ENCODE results near the gene TFCP2L1. TPM values are rescaled to one million over a fixed set of nuclear protein-coding genes. Genes with fewer than 3 reads are reported as not detected.

TFCP2L1 gene
- total RNA-seq, 1 donor from 2014 or later: 0.54 TPM

DNA sequence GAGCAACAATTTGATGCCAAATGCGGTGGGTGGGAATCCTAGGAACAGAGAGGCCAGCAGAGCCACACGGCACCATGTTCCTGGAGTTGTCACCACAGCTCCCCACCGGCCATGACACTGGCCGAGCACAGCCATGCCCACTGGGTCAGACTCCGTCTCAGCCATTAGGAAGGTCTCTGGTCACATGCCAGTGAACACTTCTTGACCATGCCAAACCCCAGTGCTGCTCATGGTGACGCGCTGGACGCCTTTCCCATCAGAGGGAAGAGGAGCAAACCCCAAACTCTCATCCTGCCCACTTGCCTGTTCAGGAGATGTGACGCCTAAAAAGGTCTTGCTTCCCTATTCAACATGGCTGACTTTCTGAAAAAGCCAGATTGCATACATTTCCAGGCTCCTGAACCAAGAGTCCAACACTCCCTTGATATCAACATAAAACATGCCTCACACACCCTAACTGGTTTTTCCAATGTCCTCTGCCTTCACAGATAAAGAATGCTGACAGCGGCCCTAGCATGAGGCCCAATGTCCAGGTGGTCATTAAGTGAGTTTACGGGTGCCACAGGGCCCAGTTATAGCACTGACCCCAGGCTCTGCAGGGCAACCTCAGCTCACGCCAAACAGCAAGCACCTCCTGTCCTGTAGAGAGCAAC lies 31.9 kb downstream of the TFCP2L1 start:
- no peaks in the 10 kb centered on the region for H3K4me1 Mint-ChIP-seq
- H3K9me3 Mint-ChIP-seq: no peaks in the 10 kb centered on the region
- no peaks in the 10 kb centered on the region for H3K36me3 Mint-ChIP-seq
- peaks cover 5% of the 10 kb centered on the region for H3K27me3 Mint-ChIP-seq (ENCODE audit: low read depth)
- no peak overlapping the region for H3K4me3 Mint-ChIP-seq
- no peak for DNase-seq (ENCODE audit: low spot score in 2 of 2, unreplicated experiment in 2 of 2)
- H3K27ac Mint-ChIP-seq: no peak overlapping the region
- no peak for TF ChIP-seq CTCF (IDR thresholded peaks at IDR 0.05; ENCODE audit: unreplicated experiment)

DNA sequence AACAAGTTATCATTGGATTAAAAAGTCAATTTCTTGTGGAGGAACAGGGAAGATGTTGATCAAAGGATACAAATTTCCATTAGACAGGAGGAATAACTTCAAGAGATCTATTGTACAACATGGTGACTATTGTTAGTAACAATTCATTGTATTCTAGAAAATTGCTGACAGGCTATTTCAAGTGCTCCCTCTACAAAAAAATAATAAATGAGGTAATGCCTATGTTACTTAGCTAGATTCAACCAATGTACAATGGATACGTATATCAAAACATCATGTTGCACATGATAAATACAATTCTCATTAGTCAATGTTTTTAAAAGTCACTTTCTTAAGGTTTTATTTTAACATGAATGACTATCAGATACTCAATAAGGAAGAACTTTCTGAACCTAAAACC lies 33.5 kb downstream of the TFCP2L1 start:
- no peak for TF ChIP-seq CTCF (IDR thresholded peaks at IDR 0.05; ENCODE audit: unreplicated experiment)
- H3K4me1 Mint-ChIP-seq: no peaks in the 10 kb centered on the region
- peaks cover 7% of the 10 kb centered on the region for H3K27me3 Mint-ChIP-seq (ENCODE audit: low read depth)
- no peak for DNase-seq (ENCODE audit: low spot score in 2 of 2, unreplicated experiment in 2 of 2)
- H3K27ac Mint-ChIP-seq: no peak overlapping the region
- H3K4me3 Mint-ChIP-seq: no peak overlapping the region
- H3K36me3 Mint-ChIP-seq: no peaks in the 10 kb centered on the region
- no peaks in the 10 kb centered on the region for H3K9me3 Mint-ChIP-seq

- TF ChIP-seq CTCF (IDR thresholded peaks at IDR 0.05; ENCODE audit: unreplicated experiment): no peak
- H3K4me1 Mint-ChIP-seq: no peaks in the 10 kb centered on the region
- no peaks in the 10 kb centered on the region for H3K36me3 Mint-ChIP-seq
- DNase-seq (ENCODE audit: low spot score in 2 of 2, unreplicated experiment in 2 of 2): no peak
- peaks cover 7% of the 10 kb centered on the region for H3K27me3 Mint-ChIP-seq (ENCODE audit: low read depth)
- H3K9me3 Mint-ChIP-seq: no peaks in the 10 kb centered on the region
- no peak overlapping the region for H3K4me3 Mint-ChIP-seq
- no peak overlapping the region for H3K27ac Mint-ChIP-seq
Measured at GRCh38 chr2:121248766-121249343, 36.1 kb downstream of the TFCP2L1 start.

DNA sequence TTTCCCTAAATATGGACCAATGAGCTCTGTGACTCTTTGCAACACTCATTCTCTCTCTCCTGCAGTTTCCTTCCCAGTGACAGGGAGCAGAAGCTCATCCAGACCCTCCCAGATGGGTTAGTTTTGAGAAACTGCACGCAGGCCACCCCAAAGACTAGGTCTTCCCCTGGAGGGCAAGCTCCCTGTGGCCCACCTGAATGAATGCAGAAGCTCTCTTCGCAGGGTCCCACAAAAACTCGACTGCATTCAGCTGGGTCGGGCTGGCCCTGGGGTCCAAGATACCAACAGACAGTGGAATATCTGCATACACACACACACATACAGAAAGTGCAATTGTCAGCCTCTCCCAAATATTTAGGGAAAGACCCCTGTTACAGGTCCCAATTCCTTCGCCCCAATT lies 37.0 kb downstream of the TFCP2L1 start:
- H3K27ac Mint-ChIP-seq: no peak overlapping the region
- H3K27me3 Mint-ChIP-seq (ENCODE audit: low read depth): peaks cover 5% of the 10 kb centered on the region
- no peaks in the 10 kb centered on the region for H3K9me3 Mint-ChIP-seq
- no peaks in the 10 kb centered on the region for H3K36me3 Mint-ChIP-seq
- no peaks in the 10 kb centered on the region for H3K4me1 Mint-ChIP-seq
- no peak overlapping the region for H3K4me3 Mint-ChIP-seq
- no peak for TF ChIP-seq CTCF (IDR thresholded peaks at IDR 0.05; ENCODE audit: unreplicated experiment)
- DNase-seq (ENCODE audit: low spot score in 2 of 2, unreplicated experiment in 2 of 2): no peak

DNA sequence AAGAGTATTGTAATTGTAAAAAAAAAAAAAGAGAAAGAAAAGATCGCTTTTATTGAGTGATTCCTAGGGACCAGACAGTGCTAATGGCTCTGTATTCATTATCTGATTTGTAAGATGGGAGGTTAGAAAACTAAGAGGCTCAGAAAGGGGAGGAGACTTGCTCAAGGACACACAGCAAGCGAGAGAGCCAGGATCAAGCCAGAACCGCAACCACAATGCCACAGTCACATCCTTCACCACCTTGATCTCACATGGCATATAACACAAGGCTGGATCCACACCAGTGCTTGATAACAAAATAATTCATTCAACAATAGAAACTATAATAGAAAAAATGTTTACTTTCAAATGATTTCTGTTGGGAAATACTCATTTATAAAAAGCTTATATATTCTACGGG lies 37.5 kb downstream of the TFCP2L1 start:
- no peaks in the 10 kb centered on the region for H3K36me3 Mint-ChIP-seq
- H3K9me3 Mint-ChIP-seq: no peaks in the 10 kb centered on the region
- no peak for DNase-seq (ENCODE audit: low spot score in 2 of 2, unreplicated experiment in 2 of 2)
- H3K27ac Mint-ChIP-seq: no peak overlapping the region
- H3K4me1 Mint-ChIP-seq: no peaks in the 10 kb centered on the region
- no peak for TF ChIP-seq CTCF (IDR thresholded peaks at IDR 0.05; ENCODE audit: unreplicated experiment)
- peaks cover 5% of the 10 kb centered on the region for H3K27me3 Mint-ChIP-seq (ENCODE audit: low read depth)
- H3K4me3 Mint-ChIP-seq: no peak overlapping the region

Data from mesothelial cell of epicardium (in vitro differentiated cells).